Activated CD8-positive, alpha-beta T cell treated with anti-CD3 and anti-CD28 coated beads for 36 hours (primary cell): ENCODE data around the gene TCEA2. TPM values are rescaled to one million over a fixed set of nuclear protein-coding genes. Genes with fewer than 3 reads are reported as not detected.

Source experiments
- ATAC-seq: fragments of 200-7000 bp; cut with Tn5 transposase; one replicate; pipeline ENCODE4 v1.10.0; 2021; ENCODE audit warnings: mild to moderate bottlenecking, moderate library complexity
- CTCF ChIA-PET: fragments of 350-600 bp; sonication (Branson Sonifier 250); formaldehyde crosslinking; loops from one replicate; lab custom pipeline; 2021; ENCODE audit warnings: antibody characterized with exemption; lab: Charles Lee
- POLR2A ChIA-PET: fragments of 350-600 bp; sonication (Branson Sonifier 250); formaldehyde crosslinking; loops from one replicate; lab custom pipeline; 2021; ENCODE audit warnings: antibody characterized with exemption; lab: Charles Lee
- DNase-seq: peaks from one replicate; pipeline ENCODE4 v3.0.0-alpha.2; 2020
- H3K27ac Mint-ChIP-seq: one replicate; pipeline ENCODE4 v1.8.0; 2021; ENCODE audit warnings: mild to moderate bottlenecking, mixed read lengths
- H3K27me3 Mint-ChIP-seq: one replicate; pipeline ENCODE4 v1.8.0; 2021; ENCODE audit warnings: mixed read lengths
- H3K36me3 Mint-ChIP-seq: one replicate; pipeline ENCODE4 v1.8.0; 2021; ENCODE audit warnings: low read depth, mixed read lengths
- H3K4me1 Mint-ChIP-seq: one replicate; pipeline ENCODE4 v1.8.0; 2021; ENCODE audit warnings: low read depth, mixed read lengths
- H3K4me3 Mint-ChIP-seq: one replicate; pipeline ENCODE4 v1.8.0; 2021; ENCODE audit warnings: mild to moderate bottlenecking, moderate library complexity, mixed read lengths
- H3K9me3 Mint-ChIP-seq: one replicate; pipeline ENCODE4 v1.8.0; 2021; ENCODE audit warnings: mixed read lengths
- CTCF ChIP-seq: fragments of 200-600 bp; IDR thresholded peaks from one replicate; pipeline ENCODE4 v1.8.0; 2022; ENCODE audit warnings: antibody characterized with exemption, mild to moderate bottlenecking
- intact Hi-C: fragments of 100-400 bp; cut with micrococcal nuclease; formaldehyde crosslinking; loops from one replicate; pipeline ENCODE4 v1.10.0; 2022
- total RNA-seq, 2 experiments: library from RNA; stranded (reverse); gene quantifications; one replicate each; pipeline ENCODE4 v1.2.3, GENCODE V29; 2021

Gene TCEA2
- total RNA-seq, 2 experiments from 2014 or later, result 30.0 to 33.0 TPM

DNA sequence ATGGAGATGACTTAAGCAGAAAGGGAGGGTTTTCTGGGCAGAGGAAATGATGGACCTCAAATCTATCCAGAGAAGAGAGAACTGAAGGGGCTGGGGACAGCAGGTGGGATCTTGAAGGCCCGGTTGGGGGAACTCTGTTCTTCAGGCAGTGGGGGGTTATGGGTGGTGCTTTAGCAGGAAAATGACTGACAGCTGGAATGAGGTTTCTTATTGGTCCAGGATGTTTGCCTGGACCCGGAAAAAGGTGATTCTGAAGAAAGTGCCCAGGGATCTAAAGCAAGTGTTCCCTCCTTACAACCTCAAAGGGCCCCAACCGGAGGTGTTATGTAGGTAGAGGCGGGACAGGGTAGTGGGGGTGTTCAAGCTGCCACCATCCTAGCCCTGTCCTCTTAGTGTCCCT lies 32.5 kb downstream of the TCEA2 start:
- DNase-seq (no peak), ATAC-seq (no peak)
- ChIA-PET POLR2A (no interaction called here), CTCF (interaction anchor here (1.3 to 2.5 kb wide), 2 partner anchors 11 to 25 kb away, joined by 3 to 8 read pairs; partner anchors contain the start of gene LKAAEAR1)
- Mint-ChIP-seq H3K9me3 (peaks cover 2% of the 10 kb centered on the region), H3K36me3 (peaks cover 2% of the 10 kb centered on the region), H3K27me3 (no peaks in the 10 kb centered on the region), H3K4me3 (no peak overlapping the region), H3K27ac (no peak overlapping the region), H3K4me1 (peaks cover 4% of the 10 kb centered on the region)
- TF ChIP-seq CTCF, result no peak
- intact Hi-C loops, result no loop called here

DNA sequence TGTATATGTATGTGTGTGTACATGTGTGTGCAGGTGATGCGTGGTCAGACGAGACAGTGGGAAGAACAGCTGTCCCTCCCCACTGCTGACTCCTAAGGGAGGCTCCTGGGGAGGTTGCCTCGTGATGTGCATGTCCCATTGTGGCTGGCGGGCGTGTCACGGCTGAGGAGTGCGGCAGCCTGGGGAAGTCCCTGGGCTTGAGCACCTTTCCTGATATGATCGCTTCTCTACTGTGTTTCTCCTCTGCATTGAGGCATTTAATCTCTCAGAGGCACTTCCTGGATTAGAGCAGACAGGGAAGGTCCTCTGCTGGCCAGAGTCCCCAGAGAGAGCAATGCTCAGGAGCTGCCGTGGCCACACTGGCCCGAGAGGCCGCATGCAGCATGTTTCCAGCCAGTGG lies 32.9 kb downstream of the TCEA2 start:
- no peak for TF ChIP-seq CTCF
- Mint-ChIP-seq H3K27ac (no peak overlapping the region), H3K36me3 (peaks cover 2% of the 10 kb centered on the region), H3K9me3 (peaks cover 2% of the 10 kb centered on the region), H3K4me1 (peaks cover 9% of the 10 kb centered on the region), H3K27me3 (no peaks in the 10 kb centered on the region), H3K4me3 (no peak overlapping the region)
- CTCF ChIA-PET, result interaction anchor here (1.3 to 2.5 kb wide), 2 partner anchors 12 to 24 kb away, joined by 3 to 8 read pairs; partner anchors contain the start of gene LKAAEAR1
- no peak for ATAC-seq
- no peak for DNase-seq
- intact Hi-C loops, result no loop called here
- POLR2A ChIA-PET, result no interaction called here

DNA sequence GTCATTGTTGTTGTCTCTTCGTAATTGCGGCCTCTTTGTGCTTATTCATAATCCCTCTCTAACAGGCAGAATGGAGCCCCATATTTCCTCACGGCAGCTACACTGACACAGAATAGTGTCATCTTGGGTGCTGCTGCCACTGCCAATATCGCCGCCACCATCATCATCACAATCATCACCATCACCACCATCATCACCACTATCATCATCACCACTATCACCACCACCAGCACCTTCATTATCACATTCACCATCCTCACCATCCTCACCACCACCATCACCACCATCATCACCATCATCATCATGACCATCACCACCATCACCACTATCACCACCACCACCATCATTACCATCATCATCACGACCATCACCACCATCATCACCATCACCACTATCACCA lies 33.5 kb downstream of the TCEA2 start:
- Mint-ChIP-seq H3K36me3 (peaks cover 2% of the 10 kb centered on the region), H3K27me3 (peaks cover 4% of the 10 kb centered on the region), H3K4me3 (no peak overlapping the region), H3K27ac (no peak overlapping the region), H3K4me1 (peaks cover 15% of the 10 kb centered on the region), H3K9me3 (peaks cover 2% of the 10 kb centered on the region)
- ChIA-PET CTCF (interaction anchor here (1.3 to 2.5 kb wide), 2 partner anchors 12 to 24 kb away, joined by 3 to 8 read pairs; partner anchors contain the start of gene LKAAEAR1), POLR2A (no interaction called here)
- no peak for ATAC-seq
- no peak for TF ChIP-seq CTCF
- intact Hi-C loops, result no loop called here
- DNase-seq, result no peak

DNA sequence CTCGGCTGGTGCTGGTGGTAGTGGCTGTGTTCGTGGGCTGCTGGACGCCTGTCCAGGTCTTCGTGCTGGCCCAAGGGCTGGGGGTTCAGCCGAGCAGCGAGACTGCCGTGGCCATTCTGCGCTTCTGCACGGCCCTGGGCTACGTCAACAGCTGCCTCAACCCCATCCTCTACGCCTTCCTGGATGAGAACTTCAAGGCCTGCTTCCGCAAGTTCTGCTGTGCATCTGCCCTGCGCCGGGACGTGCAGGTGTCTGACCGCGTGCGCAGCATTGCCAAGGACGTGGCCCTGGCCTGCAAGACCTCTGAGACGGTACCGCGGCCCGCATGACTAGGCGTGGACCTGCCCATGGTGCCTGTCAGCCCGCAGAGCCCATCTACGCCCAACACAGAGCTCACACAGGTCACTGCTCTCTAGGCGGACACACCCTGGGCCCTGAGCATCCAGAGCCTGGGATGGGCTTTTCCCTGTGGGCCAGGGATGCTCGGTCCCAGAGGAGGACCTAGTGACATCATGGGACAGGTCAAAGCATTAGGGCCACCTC lies 35.5 kb downstream of the TCEA2 start:
- DNase-seq (no peak), ATAC-seq (no peak)
- Mint-ChIP-seq H3K27ac (no peak overlapping the region), H3K4me1 (peaks cover 16% of the 10 kb centered on the region), H3K9me3 (peaks cover 2% of the 10 kb centered on the region), H3K4me3 (no peak overlapping the region), H3K27me3 (peaks cover 10% of the 10 kb centered on the region), H3K36me3 (peaks cover 2% of the 10 kb centered on the region)
- POLR2A ChIA-PET, result interaction anchor here (1.0 to 1.1 kb wide), 2 partner anchors 12 to 14 kb away, joined by 3 to 4 read pairs; partner anchors contain the start of gene LKAAEAR1
- intact Hi-C loops, result no loop called here
- CTCF ChIA-PET, result interaction anchor here (5.1 kb wide), 1 partner anchor 22 kb away, joined by 30 read pairs; no protein-coding TSS in a partner anchor
- no peak for TF ChIP-seq CTCF

- DNase-seq, result no peak
- Mint-ChIP-seq H3K4me1 (peaks cover 16% of the 10 kb centered on the region), H3K27me3 (peaks cover 14% of the 10 kb centered on the region), H3K27ac (no peak overlapping the region), H3K4me3 (no peak overlapping the region), H3K36me3 (peaks cover 2% of the 10 kb centered on the region), H3K9me3 (peaks cover 2% of the 10 kb centered on the region)
- ChIA-PET CTCF (interaction anchor here (0.7 to 5.1 kb wide), 3 partner anchors 10 to 22 kb away, joined by 3 to 30 read pairs (median 3); no protein-coding TSS in a partner anchor), POLR2A (interaction anchor here (1.0 to 1.1 kb wide), 2 partner anchors 12 to 15 kb away, joined by 3 to 4 read pairs; partner anchors contain the start of gene LKAAEAR1)
- intact Hi-C loops, result no loop called here
- no peak for TF ChIP-seq CTCF
- ATAC-seq, result no peak
Observed at GRCh38 chr20:64099086-64099786, 36.2 kb downstream of the TCEA2 start.
